ENCODE results near the gene ERGIC2. TPM values are rescaled to one million over a fixed set of nuclear protein-coding genes. Genes with fewer than 3 reads are reported as not detected.

ERGIC2 gene
- total and polyA plus RNA-seq, 2 of the 13 experiments (the other 11 are each of a cell fraction or from before 2014, with no cell fraction given): 32.6 to 73.5 TPM

DNA sequence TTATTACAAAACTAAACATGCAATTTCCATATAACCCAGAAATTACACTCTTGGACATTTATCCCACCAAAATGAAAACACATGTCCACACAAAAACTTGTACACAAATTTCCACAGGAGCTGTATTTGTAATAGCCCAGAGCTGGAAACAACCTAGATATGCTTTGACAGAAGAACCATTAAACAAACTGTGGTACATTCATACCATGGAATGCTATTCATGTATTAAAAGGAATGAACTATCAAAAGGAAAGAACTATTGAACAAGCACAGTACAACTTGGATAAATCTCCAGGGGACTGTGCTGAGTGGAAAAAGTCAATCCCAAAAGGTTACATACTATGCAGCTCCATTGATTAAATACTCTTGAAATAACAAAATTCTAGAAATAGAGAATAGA, 35.8 kb upstream of the ERGIC2 start (continued):
- TF ChIP-seq CHCHD3 (CRISPR knock-in tag; IDR thresholded peaks at IDR 0.05) (no peak), ZNF839 (CRISPR knock-in tag; IDR thresholded peaks at IDR 0.05; ENCODE audit: borderline replicate concordance) (no peak), PCBP1 (IDR thresholded peaks at IDR 0.05; ENCODE audit: borderline replicate concordance, low read depth, low read length) (no peak)

DNA sequence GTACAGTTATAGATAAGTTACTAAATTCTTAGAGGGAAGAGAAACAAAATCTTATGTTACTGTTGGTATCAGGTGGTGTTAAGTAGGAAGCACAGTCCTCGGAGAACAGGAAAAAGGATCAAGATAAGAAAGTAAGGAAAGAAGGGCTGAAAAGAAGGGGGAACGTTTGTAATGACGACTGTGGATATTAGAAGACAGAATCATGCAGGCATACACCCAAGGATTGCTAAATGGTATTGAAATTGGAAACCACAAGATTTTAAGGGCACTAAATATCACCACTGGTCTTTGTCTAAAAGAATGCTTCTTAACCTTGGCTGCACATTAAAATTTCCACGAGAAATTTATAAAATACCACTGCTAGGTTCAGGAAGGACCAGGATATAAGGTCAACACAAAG, 34.1 kb upstream of the ERGIC2 start:
- WGBS (ENCODE audit: low lambda C conversion rate): 1% methylated on average over 4 of the region's 4 CpGs
- Histone ChIP-seq H3K79me2 (ENCODE audit: insufficient read depth, low read length) (no peaks in the 10 kb centered on the region), H2AFZ (ENCODE audit: low read length) (no peak overlapping the region), H3K27me3 (ENCODE audit: control insufficient read depth in 1 of 2, insufficient read depth in 2 of 2, low read length in 2 of 2) (no peaks in the 10 kb centered on the region), H3K4me3 (replicated peaks in 1 of 3; ENCODE audit: insufficient read depth in 1 of 3, low read depth in 2 of 3, low read length in 3 of 3) (no peak overlapping the region), H3K36me3 (replicated peaks in 1 of 2; ENCODE audit: control insufficient read depth in 1 of 2, insufficient read depth in 2 of 2, low read length in 2 of 2) (no peaks in the 10 kb centered on the region), H3K27ac (ENCODE audit: extremely low read length, insufficient read depth, low read length) (no peak overlapping the region), H3K4me2 (ENCODE audit: low read depth, low read length) (no peak overlapping the region), H3K9me3 (ENCODE audit: low read length) (no peaks in the 10 kb centered on the region), H3K9ac (ENCODE audit: insufficient read depth, low read depth, low read length) (no peak overlapping the region), H4K20me1 (ENCODE audit: insufficient read depth, low read length) (no peaks in the 10 kb centered on the region), H3K4me1 (ENCODE audit: insufficient read depth, low read length) (no peaks in the 10 kb centered on the region)
- intact Hi-C loops (cut with micrococcal nuclease; ENCODE audit: unreplicated experiment) (no loop called here), in situ Hi-C loops (cut with HindIII; ENCODE audit: extremely low pct_ligation_motif_present, low pct_unique_long_range_greater_than_20kb) (no loop called here)
- FAIRE-seq (no peak), ATAC-seq (no peak), DNase-seq (ENCODE audit: low spot score) (no peak)
- POLR2A ChIA-PET: no interaction called here
- TF ChIP-seq ZNF749 (CRISPR knock-in tag; IDR thresholded peaks at IDR 0.05; ENCODE audit: borderline replicate concordance): no peak
- TF ChIP-seq CEBPG (CRISPR knock-in tag; IDR thresholded peaks at IDR 0.05): no peak
- no peak for TF ChIP-seq RCOR2 (CRISPR knock-in tag; IDR thresholded peaks at IDR 0.05)
- TF ChIP-seq, protein P1, sequence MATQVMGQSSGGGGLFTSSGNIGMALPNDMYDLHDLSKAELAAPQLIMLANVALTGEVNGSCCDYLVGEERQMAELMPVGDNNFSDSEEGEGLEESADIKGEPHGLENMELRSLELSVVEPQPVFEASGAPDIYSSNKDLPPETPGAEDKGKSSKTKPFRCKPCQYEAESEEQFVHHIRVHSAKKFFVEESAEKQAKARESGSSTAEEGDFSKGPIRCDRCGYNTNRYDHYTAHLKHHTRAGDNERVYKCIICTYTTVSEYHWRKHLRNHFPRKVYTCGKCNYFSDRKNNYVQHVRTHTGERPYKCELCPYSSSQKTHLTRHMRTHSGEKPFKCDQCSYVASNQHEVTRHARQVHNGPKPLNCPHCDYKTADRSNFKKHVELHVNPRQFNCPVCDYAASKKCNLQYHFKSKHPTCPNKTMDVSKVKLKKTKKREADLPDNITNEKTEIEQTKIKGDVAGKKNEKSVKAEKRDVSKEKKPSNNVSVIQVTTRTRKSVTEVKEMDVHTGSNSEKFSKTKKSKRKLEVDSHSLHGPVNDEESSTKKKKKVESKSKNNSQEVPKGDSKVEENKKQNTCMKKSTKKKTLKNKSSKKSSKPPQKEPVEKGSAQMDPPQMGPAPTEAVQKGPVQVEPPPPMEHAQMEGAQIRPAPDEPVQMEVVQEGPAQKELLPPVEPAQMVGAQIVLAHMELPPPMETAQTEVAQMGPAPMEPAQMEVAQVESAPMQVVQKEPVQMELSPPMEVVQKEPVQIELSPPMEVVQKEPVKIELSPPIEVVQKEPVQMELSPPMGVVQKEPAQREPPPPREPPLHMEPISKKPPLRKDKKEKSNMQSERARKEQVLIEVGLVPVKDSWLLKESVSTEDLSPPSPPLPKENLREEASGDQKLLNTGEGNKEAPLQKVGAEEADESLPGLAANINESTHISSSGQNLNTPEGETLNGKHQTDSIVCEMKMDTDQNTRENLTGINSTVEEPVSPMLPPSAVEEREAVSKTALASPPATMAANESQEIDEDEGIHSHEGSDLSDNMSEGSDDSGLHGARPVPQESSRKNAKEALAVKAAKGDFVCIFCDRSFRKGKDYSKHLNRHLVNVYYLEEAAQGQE (IDR thresholded peaks at IDR 0.05; ENCODE audit: borderline replicate concordance in 1 of 2, low read depth in 1 of 2, low read length in 2 of 2): no peak
- no peak for TF ChIP-seq ZNF775 (CRISPR knock-in tag; IDR thresholded peaks at IDR 0.05; ENCODE audit: borderline replicate concordance)
- TF ChIP-seq, protein P2, sequence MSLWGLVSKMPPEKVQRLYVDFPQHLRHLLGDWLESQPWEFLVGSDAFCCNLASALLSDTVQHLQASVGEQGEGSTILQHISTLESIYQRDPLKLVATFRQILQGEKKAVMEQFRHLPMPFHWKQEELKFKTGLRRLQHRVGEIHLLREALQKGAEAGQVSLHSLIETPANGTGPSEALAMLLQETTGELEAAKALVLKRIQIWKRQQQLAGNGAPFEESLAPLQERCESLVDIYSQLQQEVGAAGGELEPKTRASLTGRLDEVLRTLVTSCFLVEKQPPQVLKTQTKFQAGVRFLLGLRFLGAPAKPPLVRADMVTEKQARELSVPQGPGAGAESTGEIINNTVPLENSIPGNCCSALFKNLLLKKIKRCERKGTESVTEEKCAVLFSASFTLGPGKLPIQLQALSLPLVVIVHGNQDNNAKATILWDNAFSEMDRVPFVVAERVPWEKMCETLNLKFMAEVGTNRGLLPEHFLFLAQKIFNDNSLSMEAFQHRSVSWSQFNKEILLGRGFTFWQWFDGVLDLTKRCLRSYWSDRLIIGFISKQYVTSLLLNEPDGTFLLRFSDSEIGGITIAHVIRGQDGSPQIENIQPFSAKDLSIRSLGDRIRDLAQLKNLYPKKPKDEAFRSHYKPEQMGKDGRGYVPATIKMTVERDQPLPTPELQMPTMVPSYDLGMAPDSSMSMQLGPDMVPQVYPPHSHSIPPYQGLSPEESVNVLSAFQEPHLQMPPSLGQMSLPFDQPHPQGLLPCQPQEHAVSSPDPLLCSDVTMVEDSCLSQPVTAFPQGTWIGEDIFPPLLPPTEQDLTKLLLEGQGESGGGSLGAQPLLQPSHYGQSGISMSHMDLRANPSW (CRISPR knock-in tag; IDR thresholded peaks at IDR 0.05; ENCODE audit: borderline replicate concordance): no peak
- CTCF ChIA-PET (ENCODE audit: low intra/inter-chr PET ratio, low total read pairs): no interaction called here
- no TSS peak for BruUV-seq (replicated peaks)

All from HepG2 (cell line).